GM19372 (cell line): ENCODE results near the gene ACTG2.
"Not testable (repeated sequence)": the region's sequence is repeated elsewhere in the genome, so short reads cannot be mapped to it uniquely, and the experiment has no call there.

Experiments
- ATAC-seq: cut with Tn5 transposase; IDR thresholded peaks from one replicate; pipeline ENCODE4 v1.9.1; 2021; ENCODE audit warnings: mild to moderate bottlenecking, low read depth, moderate library complexity; ENCODE audit not compliant: unreplicated experiment

ACTG2 gene

DNA sequence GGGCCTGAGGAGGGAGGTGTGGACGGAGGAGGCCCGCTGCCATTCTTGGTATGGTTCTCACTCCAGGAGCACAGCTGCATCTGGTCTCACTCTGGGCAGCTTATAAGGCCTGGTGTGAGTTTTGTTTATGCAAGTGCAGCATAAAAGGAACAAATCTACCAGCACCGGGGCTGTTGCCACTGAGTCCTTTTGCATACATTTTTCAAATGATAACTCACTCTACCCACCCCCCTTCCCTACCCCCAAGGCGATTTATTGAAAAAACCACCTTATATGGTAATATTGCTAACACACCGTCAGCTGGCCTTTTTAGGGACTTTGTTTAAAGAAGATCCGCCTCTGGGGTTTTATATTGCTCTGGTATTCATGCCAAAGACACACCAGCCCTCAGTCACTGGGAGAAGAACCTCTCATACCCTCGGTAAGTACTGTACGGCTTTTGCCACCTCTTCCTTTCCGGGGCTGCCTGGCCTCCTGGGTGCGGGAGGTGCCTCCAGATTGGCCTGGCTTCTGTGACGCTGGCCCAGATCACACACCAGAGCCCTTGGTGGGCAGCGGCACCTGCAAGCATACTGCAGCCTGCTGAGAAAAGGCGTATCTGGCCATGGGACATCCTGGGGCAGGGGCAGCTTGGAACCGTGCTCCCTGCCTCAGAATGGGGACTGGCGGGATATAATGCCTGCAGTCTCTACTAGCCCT, at the start of gene ACTG2:
Gene ACTG2, plus strand, starts transcription at position 378 of the 699 bp plus-strand sequence. CDS start 8,304 bp downstream, outside the sequence.
- ATAC-seq, result no peak

DNA sequence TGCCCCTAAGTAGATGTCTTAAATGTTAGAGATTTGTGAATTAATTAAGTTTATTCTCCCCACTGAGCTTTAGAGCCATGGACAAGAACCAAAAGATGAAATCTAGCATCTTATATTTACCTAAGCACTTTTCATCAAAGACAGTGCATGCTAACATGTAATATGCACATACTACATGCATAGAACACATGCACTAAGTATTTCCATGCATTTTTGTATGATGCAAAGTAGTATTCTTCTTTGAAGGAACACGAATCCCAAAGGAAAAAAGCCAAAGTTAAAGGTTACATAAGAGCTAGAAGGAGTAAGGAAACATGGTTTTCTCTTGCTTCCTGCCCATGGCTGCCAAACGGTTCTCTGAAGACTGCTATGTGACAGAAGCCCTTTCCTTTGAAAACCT, 48.7 kb upstream of the ACTG2 start:
- ATAC-seq, result no peak

DNA sequence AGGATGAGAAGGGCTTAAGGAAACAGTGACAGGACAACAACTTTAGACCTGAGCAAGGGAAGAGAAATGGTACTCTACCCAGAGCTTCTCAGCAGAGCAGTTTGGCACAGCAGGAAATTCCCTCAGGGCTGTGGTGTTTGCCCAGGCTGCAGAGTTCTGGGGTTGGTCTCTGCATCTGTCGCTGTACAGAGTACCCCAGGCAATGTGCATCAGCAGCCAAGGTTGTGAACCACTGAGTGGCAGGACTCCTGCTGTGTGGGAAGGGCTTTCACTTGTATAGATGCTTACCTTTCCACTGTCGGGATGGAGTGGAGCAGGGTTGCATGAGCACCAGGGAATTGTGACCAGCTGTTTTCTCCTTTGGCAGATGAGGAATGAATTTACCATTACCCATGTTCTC, 42.8 kb upstream of the ACTG2 start:
- ATAC-seq, result no peak

DNA sequence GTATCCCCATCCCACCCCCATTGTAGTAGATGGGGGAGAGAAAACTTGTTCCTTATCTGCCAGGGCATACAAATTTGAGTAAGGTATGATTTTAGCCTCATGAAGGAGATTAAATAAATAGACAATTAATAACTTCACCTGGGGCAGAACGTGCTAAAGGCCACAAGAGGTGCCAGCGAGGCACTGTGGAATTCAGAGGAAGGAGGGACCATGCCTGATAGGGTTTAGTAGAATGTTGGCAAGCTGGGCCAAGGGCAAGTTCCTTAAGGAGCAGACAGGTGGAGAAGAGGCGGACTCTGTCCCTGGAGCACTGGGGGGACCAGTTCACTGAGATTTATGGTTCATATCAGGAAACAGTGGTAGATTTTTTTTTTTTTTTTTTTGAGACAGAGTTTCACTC, 41.5 kb upstream of the ACTG2 start:
- no peak for ATAC-seq

DNA sequence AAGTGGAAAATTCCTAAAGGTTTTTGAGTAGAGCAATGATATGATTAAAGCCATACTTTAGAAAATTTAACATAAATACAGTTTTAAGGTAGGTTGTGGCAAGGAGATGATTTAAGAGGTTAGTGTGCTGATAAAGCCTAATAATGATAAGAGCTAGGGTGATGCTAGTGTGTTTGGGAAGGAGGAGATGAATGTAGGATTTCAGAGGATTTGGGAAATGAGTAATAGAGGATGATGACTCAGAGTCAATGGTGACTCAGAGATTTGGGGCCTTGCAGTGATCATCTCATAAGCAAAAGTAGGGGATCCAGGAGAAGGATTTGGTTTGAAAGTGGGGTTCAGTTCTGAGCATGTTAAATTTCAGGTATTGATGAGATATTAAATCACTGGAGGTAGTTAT, 40.8 kb upstream of the ACTG2 start:
- ATAC-seq, result no peak

DNA sequence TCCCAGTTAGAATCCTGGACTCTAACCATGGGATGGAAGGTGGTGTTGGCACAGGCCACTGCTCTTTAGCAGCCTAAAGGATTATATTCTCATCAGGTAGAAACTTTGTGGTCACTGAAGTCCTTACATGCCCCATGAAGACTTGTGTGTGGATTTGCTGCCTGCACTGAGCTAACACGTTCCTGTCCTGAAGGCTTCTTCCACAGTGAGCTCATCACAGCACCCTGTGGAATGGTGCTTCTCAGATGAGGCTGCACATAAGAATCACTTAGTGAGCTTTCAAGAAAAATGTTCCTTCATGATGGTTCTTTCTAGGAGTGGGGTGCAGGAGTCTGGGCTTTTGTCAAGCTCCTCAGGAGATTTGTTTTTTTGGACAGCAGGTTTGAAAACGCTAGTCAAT, 37.3 kb upstream of the ACTG2 start:
- ATAC-seq, result no peak

DNA sequence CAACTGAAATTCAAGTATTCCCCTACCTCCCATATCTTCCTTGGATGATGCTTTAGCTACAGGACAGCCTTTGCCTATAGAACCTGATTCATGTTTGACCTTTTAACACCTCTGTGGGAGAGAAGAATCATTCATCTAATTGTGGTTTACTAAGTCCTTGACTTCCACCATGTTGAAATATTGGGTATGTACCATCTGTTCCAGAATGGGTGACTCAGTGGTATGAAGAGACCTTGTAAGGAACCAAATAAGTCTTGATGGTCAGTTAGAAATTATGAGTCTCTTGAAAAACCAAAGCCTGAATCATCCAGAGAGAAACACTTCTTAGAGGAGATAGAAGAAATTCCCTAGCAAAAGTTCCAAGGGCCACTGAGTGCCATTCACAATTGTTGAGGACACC, 36.6 kb upstream of the ACTG2 start:
- ATAC-seq, result no peak

DNA sequence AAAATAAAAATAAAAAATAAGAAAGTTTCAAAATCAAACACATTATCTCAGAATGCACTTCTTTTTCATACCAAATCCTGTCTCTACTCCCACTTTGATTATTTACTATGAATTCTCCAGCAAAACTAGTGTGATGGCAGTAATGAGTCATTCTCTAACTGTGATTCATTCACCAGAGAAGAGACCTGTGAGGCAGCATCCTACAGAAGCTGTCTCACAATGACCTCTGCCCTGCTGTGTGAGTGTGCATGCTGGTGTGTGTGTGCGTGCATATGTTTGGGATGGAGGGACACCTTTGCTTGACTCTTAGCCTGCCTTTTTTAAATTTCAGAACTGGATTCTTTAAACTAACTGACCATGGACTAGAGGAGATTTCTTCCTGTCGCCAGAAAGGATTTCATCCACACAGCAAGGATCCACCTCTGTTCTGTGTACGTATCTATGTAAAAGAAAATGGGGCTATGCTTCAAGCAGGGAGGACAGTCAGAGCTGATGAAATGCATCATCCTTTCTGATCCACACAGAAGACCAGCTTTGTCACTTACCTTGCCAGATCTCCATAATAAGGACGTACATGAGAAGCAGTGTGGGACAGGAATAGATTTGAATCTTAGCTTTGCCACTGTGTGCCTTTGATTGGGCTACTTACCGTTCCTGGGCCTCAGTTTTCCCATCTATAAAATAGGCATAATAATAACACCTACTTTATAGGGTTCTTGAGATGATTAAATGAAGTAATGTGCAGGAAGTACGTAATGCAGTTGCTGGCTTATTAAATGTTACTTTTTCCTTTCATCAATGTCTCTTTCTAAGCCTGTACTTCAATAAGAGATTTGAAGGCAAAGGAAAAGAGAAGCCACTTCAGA, 32.9 kb upstream of the ACTG2 start:
- ATAC-seq, result no peak

DNA sequence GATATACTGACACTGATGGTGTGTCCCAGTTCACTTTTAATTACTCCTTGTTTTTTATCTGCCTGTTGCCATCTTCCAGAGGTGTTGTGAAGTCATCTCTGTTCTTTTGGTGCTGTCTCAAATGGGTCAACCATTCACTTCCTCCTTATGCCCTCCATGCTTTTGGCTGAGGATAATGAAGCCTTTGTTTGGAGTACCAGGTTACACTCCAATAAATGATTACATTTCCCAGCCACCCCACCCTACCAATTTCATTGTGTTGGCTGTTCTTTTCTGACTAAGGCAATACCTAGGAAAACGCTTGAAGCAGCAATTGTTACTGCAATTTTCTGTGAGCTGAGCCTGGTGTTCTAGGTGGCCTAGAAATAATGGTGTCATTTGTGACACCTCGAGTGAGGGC, 29.8 kb upstream of the ACTG2 start:
- ATAC-seq, result no peak

DNA sequence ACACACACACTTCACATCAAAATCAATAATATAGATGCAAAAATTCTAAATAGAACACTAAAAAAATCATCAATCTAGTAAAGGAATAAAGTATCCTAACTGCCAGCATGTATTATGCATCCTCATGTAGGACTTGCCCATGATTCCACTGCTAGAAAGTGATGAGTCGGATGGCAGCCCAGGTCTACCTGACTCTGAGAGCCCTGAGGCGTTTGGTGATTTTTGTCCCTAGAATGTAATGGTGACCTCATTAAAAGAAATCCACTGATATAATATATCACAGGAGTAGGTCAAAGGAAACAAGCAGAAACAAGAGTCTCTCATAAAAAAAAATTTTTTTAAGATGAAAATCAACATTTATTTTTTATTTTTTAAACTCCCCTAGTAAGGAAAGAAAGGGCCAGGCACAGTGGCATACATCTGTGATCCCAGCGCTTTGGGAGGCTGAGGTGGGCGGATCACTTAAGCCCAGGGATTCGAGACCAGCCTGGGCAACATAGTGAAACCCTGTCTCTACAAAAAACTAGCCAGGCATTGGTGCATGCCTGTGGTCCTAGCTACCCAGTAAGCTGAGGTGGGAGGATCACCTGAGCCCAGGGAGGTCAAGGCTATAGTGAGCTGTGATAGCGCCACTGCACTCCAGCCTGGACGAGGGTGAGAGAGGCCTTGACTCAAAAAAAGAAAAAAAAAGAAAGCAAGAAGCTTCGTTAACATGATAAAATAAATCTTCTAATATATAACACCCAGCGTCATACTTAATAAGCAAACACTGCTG, 24.4 kb upstream of the ACTG2 start:
- ATAC-seq, result no peak

DNA sequence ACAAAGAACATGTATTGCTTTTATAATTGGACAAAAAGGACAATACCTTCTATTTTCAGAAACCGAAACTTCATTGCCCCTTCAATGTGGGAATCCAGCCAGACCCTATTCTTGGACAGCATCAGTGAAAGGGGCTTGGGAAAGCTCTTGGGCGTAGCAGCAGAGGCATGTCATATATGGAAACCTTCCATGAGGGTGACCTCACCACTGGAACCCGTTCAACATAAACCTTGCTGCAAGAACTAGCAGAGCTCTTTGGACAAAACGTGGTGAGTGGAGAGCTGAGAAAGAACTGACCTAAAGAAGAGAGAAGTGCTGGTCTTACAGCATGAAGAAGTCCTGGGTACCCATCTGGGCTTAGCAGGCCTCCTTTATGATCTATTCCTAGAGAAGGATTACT, 22.7 kb upstream of the ACTG2 start:
- ATAC-seq, result no peak

DNA sequence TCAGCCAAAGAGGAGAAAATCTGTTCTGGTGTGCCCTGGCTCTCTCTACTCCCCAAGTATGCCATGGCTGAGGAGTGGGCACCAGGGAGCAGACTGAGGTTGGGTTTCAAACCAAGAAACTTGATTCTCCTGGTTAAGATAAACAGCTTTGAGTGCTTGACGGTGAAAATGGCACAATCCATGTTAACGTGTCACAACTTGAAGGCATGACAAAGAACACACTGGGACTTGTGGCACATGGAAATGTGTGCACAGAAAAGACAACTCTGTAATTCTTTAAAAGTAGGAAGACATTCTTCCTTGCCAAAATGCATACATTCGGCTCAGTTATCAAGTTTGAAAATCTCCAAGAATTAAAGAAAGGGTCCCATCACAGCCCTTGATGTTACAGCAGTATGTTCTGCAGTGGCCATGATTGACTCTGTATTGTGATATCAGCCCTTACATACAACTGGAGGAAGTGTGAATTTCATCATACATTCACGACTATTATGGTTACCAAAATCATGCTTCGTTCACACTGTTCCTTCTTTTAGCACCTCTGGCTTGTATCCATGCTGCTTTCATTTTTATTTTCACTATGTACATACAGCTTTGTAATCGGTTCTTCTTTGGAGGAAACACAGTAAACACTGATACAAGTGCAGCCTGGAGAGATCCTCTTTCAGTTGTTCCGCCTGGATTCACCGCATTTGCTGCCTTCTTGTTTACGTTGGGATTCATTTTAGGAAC, 15.6 kb upstream of the ACTG2 start:
- no peak for ATAC-seq

DNA sequence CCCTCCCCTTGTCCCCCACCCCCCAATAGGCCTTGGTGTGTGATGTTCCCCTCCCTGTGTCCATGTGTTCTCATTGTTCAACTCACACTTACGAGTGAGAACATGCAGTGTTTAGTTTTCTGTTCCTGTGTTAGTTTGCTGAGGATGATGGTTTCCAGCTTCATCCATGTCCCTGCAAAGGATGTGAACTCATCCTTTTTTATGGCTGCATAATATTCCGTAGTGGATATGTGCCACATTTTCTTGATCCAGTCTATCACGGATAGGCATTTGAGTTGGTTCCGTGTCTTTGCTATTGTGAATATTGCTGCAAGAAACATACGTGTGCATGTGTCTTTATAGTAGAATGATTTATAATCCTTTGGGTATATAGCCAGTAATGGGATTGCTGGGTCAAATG, 14.8 kb upstream of the ACTG2 start:
- ATAC-seq, result not testable (repeated sequence)

DNA sequence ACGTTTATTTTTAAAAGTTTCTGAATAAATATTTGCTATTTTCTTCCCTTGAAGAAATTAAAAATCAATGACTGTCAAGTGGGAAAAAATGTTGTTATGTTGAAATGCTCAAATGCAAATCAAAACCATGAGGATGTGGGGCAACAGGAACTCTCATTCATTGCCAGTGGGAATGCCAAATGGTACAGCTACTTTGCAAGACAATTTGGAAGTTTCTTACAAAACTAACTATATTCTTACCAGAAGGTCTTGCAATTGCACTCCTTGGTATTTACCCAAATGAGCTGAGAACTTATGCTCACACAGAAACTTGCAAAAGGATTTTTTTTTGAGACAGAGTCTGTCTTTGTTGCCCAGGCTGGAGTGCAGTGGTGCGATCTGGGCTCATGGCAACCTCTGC, 7.4 kb upstream of the ACTG2 start:
- no peak for ATAC-seq

DNA sequence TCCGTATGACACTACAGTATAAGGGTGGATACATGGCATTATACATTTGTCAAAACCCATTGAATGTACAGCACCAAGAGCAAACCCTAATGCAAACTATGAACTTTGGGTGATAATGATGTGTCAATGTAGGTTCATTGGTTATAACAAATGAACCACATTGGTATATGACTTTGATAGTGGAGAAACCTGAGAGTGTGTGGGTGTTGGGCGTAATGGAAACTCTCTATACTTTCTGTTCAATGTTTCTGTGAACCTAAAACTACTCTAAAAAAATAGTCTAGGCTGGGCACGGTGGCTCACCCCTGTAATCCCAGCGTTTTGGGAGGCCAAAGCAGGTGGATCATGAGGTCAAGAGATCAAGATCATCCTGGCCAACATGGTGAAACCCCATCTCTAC, 6.5 kb upstream of the ACTG2 start:
- peak; percentile 64 for ATAC-seq

DNA sequence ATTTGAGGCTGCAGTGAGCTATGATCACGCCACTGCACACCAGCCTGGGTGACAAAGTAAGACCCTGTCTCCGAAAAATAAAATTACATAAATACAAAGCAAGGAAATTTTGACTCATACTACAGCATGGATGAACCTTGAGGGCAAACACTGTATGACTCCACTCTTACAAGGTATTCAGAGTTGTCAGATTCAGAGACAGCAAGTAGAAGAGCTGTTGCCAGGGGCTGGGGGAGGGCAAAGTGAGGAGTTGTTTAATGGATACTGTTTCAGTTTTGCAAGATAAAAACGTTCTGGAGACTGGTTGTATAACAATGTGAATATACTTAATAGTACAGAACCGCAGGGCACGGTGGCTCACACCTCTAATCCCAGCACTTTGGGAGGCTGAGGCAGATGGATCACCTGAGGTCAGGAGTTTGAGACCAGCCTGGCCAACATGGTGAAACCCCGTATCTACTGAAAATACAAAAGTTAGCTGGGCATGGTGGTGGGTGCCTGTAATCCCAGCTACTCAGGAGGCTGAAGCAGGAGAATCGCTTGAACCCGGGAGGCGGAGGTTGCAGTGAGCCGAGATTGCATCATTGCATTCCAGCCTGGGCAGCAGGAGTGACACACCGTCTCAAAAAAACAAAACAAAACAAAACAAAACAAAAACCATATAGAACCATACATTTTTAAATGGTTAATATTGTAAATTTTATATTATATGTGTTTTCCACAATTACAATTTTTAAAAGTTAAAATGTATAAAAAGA, 5.0 kb upstream of the ACTG2 start:
- ATAC-seq, result not testable (repeated sequence)

DNA sequence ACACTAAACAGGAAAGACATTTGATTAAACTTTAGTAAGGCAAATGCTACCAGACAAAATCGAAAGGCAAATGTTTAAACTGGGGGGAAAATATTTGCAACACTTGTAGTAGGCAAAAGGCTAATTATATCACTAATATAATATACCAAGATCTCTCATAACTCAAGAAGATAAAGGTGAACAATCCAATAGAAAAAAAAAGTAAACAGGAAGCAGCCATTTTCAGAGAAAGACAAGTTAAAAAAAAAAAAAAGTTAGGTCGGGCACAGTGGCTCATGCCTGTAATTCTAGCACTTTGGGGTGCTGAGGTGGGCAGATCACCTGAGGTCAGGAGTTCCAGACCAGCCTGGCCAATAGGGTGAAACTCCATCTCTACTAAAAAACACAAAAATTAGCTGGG, 4.4 kb upstream of the ACTG2 start:
- ATAC-seq, result no peak

DNA sequence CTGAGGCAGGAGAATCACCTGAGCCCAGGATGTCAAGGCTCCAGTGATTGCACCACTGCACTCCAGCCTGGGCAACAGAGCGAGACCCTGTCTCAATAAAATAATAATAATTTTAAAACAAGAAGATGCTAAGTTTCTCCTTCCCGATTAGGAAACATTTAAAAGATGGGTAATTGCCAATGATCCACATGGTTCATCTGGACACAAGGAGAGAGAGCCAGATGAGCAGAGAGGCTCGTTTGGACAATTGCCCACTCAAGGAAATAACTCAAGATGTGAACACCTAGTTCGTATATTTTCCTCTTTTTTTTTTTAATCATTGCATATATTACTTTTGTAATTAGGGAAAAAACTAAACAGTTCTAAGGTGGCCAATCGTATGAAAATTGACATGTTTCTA, 3.6 kb upstream of the ACTG2 start:
- no peak for ATAC-seq

DNA sequence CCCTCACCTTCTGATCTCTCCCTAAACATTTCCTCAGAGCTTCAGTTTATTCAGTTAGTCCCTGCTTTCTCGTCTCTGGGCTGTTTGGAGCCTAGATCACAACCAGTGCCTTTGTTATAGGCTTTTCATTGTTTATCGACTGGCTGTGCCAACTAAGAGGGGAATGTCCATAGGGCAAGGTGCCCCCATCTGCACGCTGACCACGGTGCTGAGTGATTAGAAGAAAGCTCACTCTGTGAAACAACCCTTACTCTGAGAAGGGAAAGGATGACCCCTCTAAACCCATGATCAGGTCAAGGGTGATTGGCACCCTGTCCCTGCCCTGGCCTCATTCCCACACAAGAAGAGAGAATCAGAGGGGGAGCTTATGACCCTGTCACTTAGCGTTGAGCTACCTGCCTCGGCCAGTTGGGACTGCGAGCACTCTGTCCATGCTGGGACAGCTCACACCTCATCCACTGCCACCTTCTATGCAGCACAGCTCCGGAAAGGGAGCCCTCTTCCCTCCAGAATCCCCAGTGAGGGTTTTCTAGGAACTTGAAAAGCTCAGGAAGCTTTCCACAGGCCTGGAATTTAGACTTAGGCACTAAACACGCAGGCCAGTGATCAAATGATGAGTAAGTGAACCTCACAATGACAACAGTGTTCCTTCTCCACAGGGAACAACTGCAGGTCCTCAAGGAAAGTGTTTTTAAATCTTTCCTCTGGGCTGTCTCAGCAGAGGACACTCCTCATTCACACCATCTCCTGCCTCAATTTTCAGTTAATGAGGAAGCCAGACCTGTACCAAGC, 2.3 kb upstream of the ACTG2 start:
- no peak for ATAC-seq
